ENCODE results near the gene SLIT1. TPM values are rescaled to one million over a fixed set of nuclear protein-coding genes. Genes with fewer than 3 reads are reported as not detected.

The SLIT1 gene
- total RNA-seq, 1 donor from 2014 or later = under 0.01 TPM

- no peaks in the 10 kb centered on the region for H3K36me3 ChIP-seq (ENCODE audit: control insufficient read depth in 3 of 3, insufficient read depth in 3 of 3, low read length in 3 of 3)
- no peak overlapping the region for H3K27ac ChIP-seq (ENCODE audit: low read depth, low read length)
- no peaks in the 10 kb centered on the region for H3K9me3 ChIP-seq (ENCODE audit: control insufficient read depth in 3 of 3, low read length in 3 of 3)
- H3K4me1 ChIP-seq (ENCODE audit: control insufficient read depth in 3 of 3, insufficient read depth in 3 of 3, low read length in 3 of 3) = peaks cover 13 to 27% (median 22%) of the 10 kb centered on the region in 3 donors
- H3K9ac ChIP-seq (ENCODE audit: low read depth in 1 of 3, low read length in 3 of 3) = no peak overlapping the region
- no peak overlapping the region for H3K4me3 ChIP-seq (ENCODE audit: low read length in 3 of 3)
- no peaks in the 10 kb centered on the region for H3K27me3 ChIP-seq (ENCODE audit: control insufficient read depth in 3 of 3, insufficient read depth in 3 of 3, low read length in 3 of 3)
These were observed 157.5 kb downstream of the SLIT1 start for GRCh38 chr10:97028126-97028831.

GRCh38 chr10:97025613-97026242 is 160.0 kb downstream of the SLIT1 start:
- Histone ChIP-seq H3K4me3 (ENCODE audit: low read length in 3 of 3) (no peak overlapping the region), H3K9me3 (ENCODE audit: control insufficient read depth in 3 of 3, low read length in 3 of 3) (no peaks in the 10 kb centered on the region), H3K4me1 (ENCODE audit: control insufficient read depth in 3 of 3, insufficient read depth in 3 of 3, low read length in 3 of 3) (peaks cover 21 to 47% (median 37%) of the 10 kb centered on the region in 3 donors), H3K27ac (ENCODE audit: low read depth, low read length) (peak overlapping the region; percentile 97), H3K27me3 (ENCODE audit: control insufficient read depth in 3 of 3, insufficient read depth in 3 of 3, low read length in 3 of 3) (no peaks in the 10 kb centered on the region), H3K9ac (ENCODE audit: low read depth in 1 of 3, low read length in 3 of 3) (peak overlapping the region; percentile 51 to 74 (median 73)), H3K36me3 (ENCODE audit: control insufficient read depth in 3 of 3, insufficient read depth in 3 of 3, low read length in 3 of 3) (no peaks in the 10 kb centered on the region)

- peak overlapping the region in 2 of 3 donors; percentile 51 to 65 for H3K9ac ChIP-seq (ENCODE audit: low read depth in 1 of 3, low read length in 3 of 3)
- H3K9me3 ChIP-seq (ENCODE audit: control insufficient read depth in 3 of 3, low read length in 3 of 3) = no peaks in the 10 kb centered on the region
- H3K4me1 ChIP-seq (ENCODE audit: control insufficient read depth in 3 of 3, insufficient read depth in 3 of 3, low read length in 3 of 3) = peaks cover 33 to 60% (median 50%) of the 10 kb centered on the region in 3 donors
- H3K4me3 ChIP-seq (ENCODE audit: low read length in 3 of 3) = no peak overlapping the region
- H3K36me3 ChIP-seq (ENCODE audit: control insufficient read depth in 3 of 3, insufficient read depth in 3 of 3, low read length in 3 of 3) = no peaks in the 10 kb centered on the region
- peak overlapping the region; percentile 97 for H3K27ac ChIP-seq (ENCODE audit: low read depth, low read length)
- H3K27me3 ChIP-seq (ENCODE audit: control insufficient read depth in 3 of 3, insufficient read depth in 3 of 3, low read length in 3 of 3) = no peaks in the 10 kb centered on the region
These were observed 161.3 kb downstream of the SLIT1 start for GRCh38 chr10:97024168-97025073.

DNA sequence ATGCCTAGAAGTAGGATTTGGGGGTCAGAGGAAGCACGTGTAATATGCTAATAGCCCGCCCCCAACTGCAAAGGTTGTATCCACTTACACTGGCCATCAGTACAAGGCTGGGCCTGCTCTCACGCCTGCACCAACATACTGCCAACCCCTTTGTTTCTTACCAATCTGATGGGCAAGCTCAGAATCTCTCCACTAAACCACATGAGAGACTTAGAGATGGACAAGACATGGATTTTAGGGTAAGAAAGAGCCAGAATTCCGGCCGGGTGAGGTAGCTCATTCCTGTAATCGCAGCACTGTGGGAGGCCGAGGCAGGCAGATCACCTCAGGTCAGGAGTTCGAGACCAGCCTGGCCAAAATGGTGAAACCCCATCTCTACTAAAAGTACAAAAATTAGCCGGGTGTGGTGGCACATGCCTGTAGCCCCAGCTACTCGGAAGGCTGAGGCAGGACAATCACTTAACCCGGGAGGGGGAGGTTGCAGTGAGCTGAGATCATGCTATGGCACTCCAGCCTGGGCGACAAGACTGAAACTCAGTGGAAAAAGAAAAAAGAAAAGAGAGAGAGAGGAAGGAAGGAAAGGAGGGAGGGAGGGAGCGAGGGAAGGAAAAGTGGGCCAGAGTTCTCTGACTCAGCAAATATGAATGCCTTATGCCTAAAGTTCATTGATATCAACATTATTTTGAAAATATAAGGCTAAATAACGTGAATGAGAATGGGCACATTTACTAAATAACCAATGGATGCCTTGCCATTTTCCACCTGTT is 162.2 kb downstream of the SLIT1 start:
- peak overlapping the region; percentile 97 for H3K27ac ChIP-seq (ENCODE audit: low read depth, low read length)

GRCh38 chr10:97022616-97023015 is 163.1 kb downstream of the SLIT1 start:
- Histone ChIP-seq H3K27ac (ENCODE audit: low read depth, low read length) (peak overlapping the region; percentile 97), H3K9me3 (ENCODE audit: control insufficient read depth in 3 of 3, low read length in 3 of 3) (no peaks in the 10 kb centered on the region), H3K4me1 (ENCODE audit: control insufficient read depth in 3 of 3, insufficient read depth in 3 of 3, low read length in 3 of 3) (peaks cover 36 to 69% (median 55%) of the 10 kb centered on the region in 3 donors), H3K4me3 (ENCODE audit: low read length in 3 of 3) (no peak overlapping the region), H3K36me3 (ENCODE audit: control insufficient read depth in 3 of 3, insufficient read depth in 3 of 3, low read length in 3 of 3) (no peaks in the 10 kb centered on the region), H3K27me3 (ENCODE audit: control insufficient read depth in 3 of 3, insufficient read depth in 3 of 3, low read length in 3 of 3) (no peaks in the 10 kb centered on the region), H3K9ac (ENCODE audit: low read depth in 1 of 3, low read length in 3 of 3) (no peak overlapping the region)

More for the DNA sequence above, 162.2 kb downstream of the SLIT1 start:
- H3K36me3 ChIP-seq (ENCODE audit: control insufficient read depth in 3 of 3, insufficient read depth in 3 of 3, low read length in 3 of 3) = no peaks in the 10 kb centered on the region
- no peaks in the 10 kb centered on the region for H3K27me3 ChIP-seq (ENCODE audit: control insufficient read depth in 3 of 3, insufficient read depth in 3 of 3, low read length in 3 of 3)
- H3K9me3 ChIP-seq (ENCODE audit: control insufficient read depth in 3 of 3, low read length in 3 of 3) = no peaks in the 10 kb centered on the region
- peak overlapping the region in 2 of 3 donors; percentile 15 to 65 for H3K9ac ChIP-seq (ENCODE audit: low read depth in 1 of 3, low read length in 3 of 3)
- no peak overlapping the region for H3K4me3 ChIP-seq (ENCODE audit: low read length in 3 of 3)
- H3K4me1 ChIP-seq (ENCODE audit: control insufficient read depth in 3 of 3, insufficient read depth in 3 of 3, low read length in 3 of 3) = peaks cover 36 to 67% (median 55%) of the 10 kb centered on the region in 3 donors

GRCh38 chr10:97020452-97021400 is 165.0 kb downstream of the SLIT1 start:
- H3K4me3 ChIP-seq (ENCODE audit: low read length in 3 of 3) = peak overlapping the region; percentile 31 to 65 (median 59)
- H3K4me1 ChIP-seq (ENCODE audit: control insufficient read depth in 3 of 3, insufficient read depth in 3 of 3, low read length in 3 of 3) = peaks cover 36 to 66% (median 55%) of the 10 kb centered on the region in 3 donors
- H3K36me3 ChIP-seq (ENCODE audit: control insufficient read depth in 3 of 3, insufficient read depth in 3 of 3, low read length in 3 of 3) = no peaks in the 10 kb centered on the region
- H3K9me3 ChIP-seq (ENCODE audit: control insufficient read depth in 3 of 3, low read length in 3 of 3) = no peaks in the 10 kb centered on the region
- peak overlapping the region; percentile 97 for H3K27ac ChIP-seq (ENCODE audit: low read depth, low read length)
- H3K9ac ChIP-seq (ENCODE audit: low read depth in 1 of 3, low read length in 3 of 3) = peak overlapping the region; percentile 76 to 86 (median 82)
- no peaks in the 10 kb centered on the region for H3K27me3 ChIP-seq (ENCODE audit: control insufficient read depth in 3 of 3, insufficient read depth in 3 of 3, low read length in 3 of 3)

DNA sequence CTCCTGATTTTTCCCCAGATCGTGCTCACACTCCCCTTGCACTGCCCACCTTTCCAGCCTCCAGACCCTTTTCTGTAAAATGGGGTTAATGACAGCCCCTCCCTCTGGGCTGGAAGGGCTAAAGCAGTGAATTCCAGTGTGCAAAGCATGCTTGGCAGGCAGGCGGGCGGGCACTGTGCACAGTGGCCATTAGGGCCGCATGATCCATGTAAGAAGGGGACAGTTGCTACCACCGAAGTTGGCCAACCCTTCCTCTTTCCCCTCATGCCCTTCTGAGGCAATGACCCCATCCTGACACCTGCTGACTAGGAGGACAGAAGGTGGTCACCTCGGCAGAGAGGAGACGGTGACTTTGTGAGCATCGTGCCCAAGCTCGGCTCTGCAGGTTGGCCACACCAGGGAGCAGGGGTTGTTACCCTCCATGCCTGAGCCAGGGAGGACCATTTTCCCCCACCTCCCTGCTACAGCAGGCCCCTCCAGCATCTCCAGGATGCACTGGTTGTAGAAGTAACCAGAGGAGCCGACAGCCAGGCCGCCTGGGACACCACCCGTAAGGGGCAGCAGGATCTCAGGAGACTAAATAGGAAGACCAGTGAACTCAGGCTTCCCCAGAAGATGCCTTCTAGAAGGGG is 166.4 kb downstream of the SLIT1 start:
- Histone ChIP-seq H3K36me3 (ENCODE audit: control insufficient read depth in 3 of 3, insufficient read depth in 3 of 3, low read length in 3 of 3) (no peaks in the 10 kb centered on the region), H3K4me1 (ENCODE audit: control insufficient read depth in 3 of 3, insufficient read depth in 3 of 3, low read length in 3 of 3) (peaks cover 32 to 61% (median 54%) of the 10 kb centered on the region in 3 donors), H3K9ac (ENCODE audit: low read depth in 1 of 3, low read length in 3 of 3) (peak overlapping the region in 2 of 3 donors; percentile 82 to 86), H3K27me3 (ENCODE audit: control insufficient read depth in 3 of 3, insufficient read depth in 3 of 3, low read length in 3 of 3) (no peaks in the 10 kb centered on the region), H3K27ac (ENCODE audit: low read depth, low read length) (peak overlapping the region; percentile 97), H3K4me3 (ENCODE audit: low read length in 3 of 3) (no peak overlapping the region), H3K9me3 (ENCODE audit: control insufficient read depth in 3 of 3, low read length in 3 of 3) (no peaks in the 10 kb centered on the region)

DNA sequence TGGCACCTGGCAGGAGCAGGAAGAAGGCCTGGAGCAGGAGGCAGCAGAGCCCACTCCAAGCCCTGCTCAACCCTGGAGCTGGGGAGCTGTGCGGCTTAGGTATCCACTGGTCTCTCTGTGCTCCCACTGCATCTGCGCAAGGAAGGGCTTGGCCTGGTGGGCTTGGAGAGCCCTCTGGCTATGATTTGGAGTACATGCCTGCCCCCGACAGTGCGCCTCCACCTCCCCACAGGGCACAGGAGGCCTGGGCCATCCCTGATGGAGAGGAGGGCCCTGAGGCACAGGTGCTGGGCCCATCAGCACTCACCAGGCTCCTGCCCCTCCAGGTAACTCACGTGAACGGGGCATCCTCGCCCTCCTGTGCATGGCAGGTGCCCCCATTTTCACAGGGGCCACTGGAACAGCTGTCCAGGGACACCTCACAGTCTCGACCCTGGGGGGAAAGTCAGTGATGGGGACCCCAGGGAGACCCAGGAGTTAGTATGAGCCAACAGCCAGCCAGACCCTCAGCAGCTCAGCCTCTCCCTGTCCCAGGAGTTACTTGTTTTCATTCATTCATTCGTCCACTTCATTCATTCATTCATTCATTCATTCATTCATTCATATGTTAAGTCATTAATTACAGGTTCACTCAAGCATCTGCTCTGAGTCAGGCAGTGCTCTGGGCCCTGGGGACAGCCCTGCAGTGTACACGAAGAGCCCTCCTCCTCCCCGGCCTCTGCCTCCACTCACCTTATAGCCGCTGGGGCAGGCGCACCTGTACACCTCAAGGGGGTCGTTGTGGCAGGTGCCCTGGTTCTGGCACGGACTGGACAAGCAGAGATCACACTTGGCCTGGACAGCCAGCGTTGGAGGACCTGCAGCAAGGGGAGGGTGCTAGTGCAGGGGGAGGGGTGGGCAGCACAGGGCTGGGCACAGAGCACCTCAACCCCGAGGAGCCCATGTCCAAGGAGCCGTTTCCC is 167.2 kb downstream of the SLIT1 start:
- no peaks in the 10 kb centered on the region for H3K9me3 ChIP-seq (ENCODE audit: control insufficient read depth in 3 of 3, low read length in 3 of 3)
- H3K9ac ChIP-seq (ENCODE audit: low read depth in 1 of 3, low read length in 3 of 3) = peak overlapping the region in 1 of 3 donors; percentile 86
- H3K27me3 ChIP-seq (ENCODE audit: control insufficient read depth in 3 of 3, insufficient read depth in 3 of 3, low read length in 3 of 3) = no peaks in the 10 kb centered on the region
- peak overlapping the region; percentile 97 for H3K27ac ChIP-seq (ENCODE audit: low read depth, low read length)
- H3K36me3 ChIP-seq (ENCODE audit: control insufficient read depth in 3 of 3, insufficient read depth in 3 of 3, low read length in 3 of 3) = no peaks in the 10 kb centered on the region
- H3K4me3 ChIP-seq (ENCODE audit: low read length in 3 of 3) = no peak overlapping the region
- peaks cover 28 to 61% (median 46%) of the 10 kb centered on the region in 3 donors for H3K4me1 ChIP-seq (ENCODE audit: control insufficient read depth in 3 of 3, insufficient read depth in 3 of 3, low read length in 3 of 3)

Measured in skeletal muscle tissue (tissue), 4 donors.